DOHH2 (cell line): ENCODE measurements around the gene KLK8.

Experiments
- H3F3A ChIP-seq: fragments of 200-600 bp; sonication (generic), shearing (Covaris generic); 2 replicates; pipeline ENCODE4 v1.6.0; 2016; ENCODE audit warnings: antibody characterized with exemption, mild to moderate bottlenecking; ENCODE audit not compliant: control insufficient read depth, insufficient read depth
- H3K27ac ChIP-seq: fragments of 200-600 bp; sonication (generic); 2 replicates; pipeline ENCODE4 v1.5.1; 2014; ENCODE audit warnings: low read depth, mild to moderate bottlenecking, low read length, moderate library complexity
- H3K27me3 ChIP-seq: fragments of 200-600 bp; sonication (generic); 2 replicates; pipeline ENCODE4 v1.6.1; 2014; ENCODE audit warnings: mild to moderate bottlenecking, low read length, mixed read lengths; ENCODE audit not compliant: control insufficient read depth
- H3K36me3 ChIP-seq: fragments of 200-600 bp; sonication (generic); 2 replicates; pipeline ENCODE4 v1.6.1; 2014; ENCODE audit warnings: mild to moderate bottlenecking, low read length, moderate library complexity, mixed read lengths; ENCODE audit not compliant: control insufficient read depth
- H3K4me1 ChIP-seq: fragments of 200-600 bp; sonication (generic); 2 replicates; pipeline ENCODE4 v1.6.1; 2014; ENCODE audit warnings: mild to moderate bottlenecking, low read length, mixed read lengths; ENCODE audit not compliant: control insufficient read depth
- H3K4me2 ChIP-seq: fragments of 200-600 bp; sonication (generic); 2 replicates; pipeline ENCODE4 v1.6.0; 2014; ENCODE audit warnings: mild to moderate bottlenecking, low read length, moderate library complexity
- H3K4me3 ChIP-seq: fragments of 200-600 bp; sonication (generic); 2 replicates; pipeline ENCODE4 v1.5.1; 2014; ENCODE audit warnings: mild to moderate bottlenecking, low read length, mixed read lengths
- H3K79me2 ChIP-seq: fragments of 200-600 bp; sonication (generic); 2 replicates; pipeline ENCODE4 v1.6.1; 2014; ENCODE audit warnings: mild to moderate bottlenecking, low read length, mixed read lengths; ENCODE audit not compliant: control insufficient read depth
- H3K9me2 ChIP-seq: fragments of 200-600 bp; sonication (generic); replicated peaks from 2 replicates; pipeline ENCODE4 v1.6.1; 2014; ENCODE audit warnings: mild to moderate bottlenecking, low read length, mixed read lengths; ENCODE audit not compliant: control insufficient read depth
- H3K9me3 ChIP-seq: fragments of 200-600 bp; sonication (generic); 2 replicates; pipeline ENCODE4 v1.6.1; 2014; ENCODE audit warnings: antibody characterized with exemption, low read length, mixed read lengths; ENCODE audit not compliant: control insufficient read depth, insufficient read depth
- H4K20me1 ChIP-seq: fragments of 200-600 bp; sonication (generic); 2 replicates; pipeline ENCODE4 v1.6.0; 2014; ENCODE audit warnings: low read depth, mild to moderate bottlenecking, antibody characterized with exemption, low read length, moderate library complexity; ENCODE audit not compliant: control insufficient read depth, insufficient read depth
- CTCF ChIP-seq: fragments of 200-600 bp; sonication (generic); IDR thresholded peaks from one replicate; pipeline ENCODE4 v1.5.1; 2014; ENCODE audit warnings: antibody characterized with exemption, mild to moderate bottlenecking, low read depth, low read length; ENCODE audit not compliant: poor library complexity, severe bottlenecking
- EZH2phosphoT487 ChIP-seq: fragments of 200-600 bp; sonication (generic); IDR thresholded peaks from 2 replicates; pipeline ENCODE4 v1.6.1; 2017; ENCODE audit warnings: borderline replicate concordance, mild to moderate bottlenecking, antibody characterized with exemption, low read length, moderate library complexity, mixed read lengths

Gene KLK8

GRCh38 chr19:51002542-51003311 lies 1.3 kb upstream of the KLK8 start:
- no peak for TF ChIP-seq EZH2phosphoT487
- no peak for TF ChIP-seq CTCF
- Histone ChIP-seq H3K4me2 (no peak overlapping the region), H3K4me3 (no peak overlapping the region)

GRCh38 chr19:51002089-51002532 lies 707 bp upstream of the KLK8 start:
- H3K4me2 ChIP-seq: no peak overlapping the region
- H3K79me2 ChIP-seq: no peaks in the 10 kb centered on the region
- no peak overlapping the region for H3K4me3 ChIP-seq
- H3F3A ChIP-seq: no peaks in the 10 kb centered on the region
- no peaks in the 10 kb centered on the region for H3K27me3 ChIP-seq
- TF ChIP-seq EZH2phosphoT487 (no peak), CTCF (no peak)
- no peaks in the 10 kb centered on the region for H4K20me1 ChIP-seq
- H3K9me2 ChIP-seq: no peaks in the 10 kb centered on the region
- H3K9me3 ChIP-seq: no peaks in the 10 kb centered on the region
- H3K27ac ChIP-seq: no peak overlapping the region
- H3K36me3 ChIP-seq: no peaks in the 10 kb centered on the region
- no peaks in the 10 kb centered on the region for H3K4me1 ChIP-seq

More at GRCh38 chr19:51002542-51003311, 1.3 kb upstream of the KLK8 start:
- Histone ChIP-seq H3K4me1 (no peaks in the 10 kb centered on the region), H3K36me3 (no peaks in the 10 kb centered on the region), H4K20me1 (no peaks in the 10 kb centered on the region), H3K27ac (no peak overlapping the region), H3K79me2 (no peaks in the 10 kb centered on the region), H3F3A (no peaks in the 10 kb centered on the region), H3K9me2 (no peaks in the 10 kb centered on the region), H3K9me3 (no peaks in the 10 kb centered on the region), H3K27me3 (no peaks in the 10 kb centered on the region)

- Histone ChIP-seq H3K9me2 (no peaks in the 10 kb centered on the region), H3K4me1 (no peaks in the 10 kb centered on the region), H3F3A (no peaks in the 10 kb centered on the region), H3K4me3 (no peak overlapping the region), H3K79me2 (no peaks in the 10 kb centered on the region), H3K9me3 (no peaks in the 10 kb centered on the region), H3K27ac (no peak overlapping the region), H4K20me1 (no peaks in the 10 kb centered on the region), H3K4me2 (no peak overlapping the region), H3K36me3 (no peaks in the 10 kb centered on the region), H3K27me3 (no peaks in the 10 kb centered on the region)
- TF ChIP-seq CTCF (no peak), EZH2phosphoT487 (no peak)
Measured at GRCh38 chr19:51000981-51001380, 423 bp downstream of the KLK8 start.
